Measurements from ENCODE around the gene IRF2BPL.
A peak's percentile ranks its signal among the peaks of the same experiment; 100 is the strongest.

Gene IRF2BPL

DNA sequence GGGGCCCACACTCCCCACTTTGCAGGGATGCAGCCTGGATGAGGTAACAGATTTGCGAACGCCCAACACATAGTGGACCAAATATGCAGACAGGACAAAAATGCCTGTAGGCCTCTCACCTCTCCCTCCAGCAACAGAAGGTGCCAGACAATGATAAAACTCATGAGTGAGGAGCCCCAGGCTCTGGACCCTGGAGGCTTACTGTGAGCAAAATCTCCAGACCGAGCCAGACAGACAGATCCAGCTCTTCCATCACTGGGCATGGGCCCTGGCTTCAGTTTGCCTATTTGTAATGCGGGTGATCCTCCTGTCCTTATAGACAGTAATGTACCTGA lies 42.3 kb downstream of the IRF2BPL start:
- no peak for DNase-seq (ENCODE audit: low spot score)

DNA sequence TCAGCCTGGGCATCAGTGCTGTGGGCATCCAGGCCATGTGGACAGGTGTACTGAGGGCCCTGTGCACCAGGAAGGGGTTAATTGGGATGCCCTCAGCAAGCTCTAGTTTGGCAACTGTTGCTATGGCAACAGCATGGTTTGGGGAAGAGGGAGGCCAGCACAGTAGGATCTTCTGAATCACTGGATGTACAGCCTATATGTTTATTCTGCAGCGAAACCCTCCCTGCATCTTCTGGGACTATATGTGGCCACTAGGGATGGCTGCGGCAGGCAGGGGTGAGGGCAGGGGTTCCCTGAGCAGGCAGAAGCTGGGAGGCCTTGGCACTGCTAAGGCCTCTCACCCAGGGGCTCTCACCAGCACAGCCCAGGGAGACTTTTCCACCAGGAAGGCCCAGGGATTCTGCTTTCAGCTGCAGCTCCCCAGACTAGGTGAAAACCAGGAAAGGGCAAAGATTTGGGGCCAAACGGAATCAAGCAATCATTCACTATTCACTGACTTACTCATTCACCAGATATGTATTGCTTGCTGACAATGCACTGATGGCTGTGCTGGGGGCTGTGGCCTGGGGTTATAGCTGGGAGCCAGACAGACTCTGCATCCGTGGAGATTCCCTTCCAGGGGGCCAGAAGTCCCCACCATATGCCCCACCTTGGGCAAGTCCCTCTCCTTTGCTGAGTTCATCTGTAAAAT lies 42.8 kb downstream of the IRF2BPL start:
- DNase-seq (ENCODE audit: low spot score) = no peak

DNA sequence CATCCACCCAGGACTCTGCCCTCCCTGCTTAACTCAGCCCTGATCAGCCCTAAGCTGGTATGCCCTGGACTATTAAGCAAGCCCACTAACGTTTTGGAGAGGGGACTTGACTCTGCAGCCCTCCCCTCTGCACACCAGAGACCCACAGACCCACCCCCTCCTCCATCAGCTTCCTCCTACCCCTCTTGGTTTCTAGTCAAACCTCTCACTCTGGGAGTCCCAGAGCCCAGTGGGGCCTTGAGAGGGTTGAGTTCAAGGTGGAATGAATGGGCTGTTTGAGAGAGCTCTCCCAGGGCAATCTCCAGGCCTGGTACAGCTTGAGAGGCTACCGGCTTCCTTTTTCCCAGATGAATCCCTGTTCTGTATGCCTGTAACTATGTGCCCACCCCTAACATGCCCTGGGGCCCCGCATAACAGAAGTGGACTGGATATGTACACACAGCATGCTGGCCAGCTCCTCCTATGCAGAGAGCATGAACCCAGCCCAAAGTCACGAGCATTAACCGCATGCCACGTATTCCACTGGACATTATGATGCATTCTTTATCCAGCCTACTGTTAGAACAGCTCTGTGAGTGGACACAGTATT lies 43.6 kb downstream of the IRF2BPL start:
- no peak for DNase-seq (ENCODE audit: low spot score)

DNA sequence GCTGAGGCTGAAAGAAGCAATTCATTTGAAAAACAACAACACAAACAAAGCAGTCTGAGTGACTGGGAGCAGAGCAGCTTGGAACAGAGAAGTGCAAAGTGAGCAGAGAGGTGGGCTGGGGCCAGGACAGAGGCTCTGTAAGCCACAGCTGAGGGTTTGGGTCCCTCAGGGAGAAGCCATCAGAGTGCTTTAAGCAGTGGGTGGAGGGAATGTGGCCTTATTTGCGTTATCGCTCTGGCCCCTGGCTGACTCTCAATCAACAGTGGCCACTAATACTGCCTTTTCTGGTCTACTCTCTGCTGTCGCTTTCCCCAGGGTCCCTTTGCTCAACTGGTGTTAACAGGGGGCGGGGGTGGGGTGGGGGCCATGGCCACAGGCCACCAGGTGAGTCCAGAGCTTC lies 44.2 kb downstream of the IRF2BPL start:
- no peak for DNase-seq (ENCODE audit: low spot score)

DNA sequence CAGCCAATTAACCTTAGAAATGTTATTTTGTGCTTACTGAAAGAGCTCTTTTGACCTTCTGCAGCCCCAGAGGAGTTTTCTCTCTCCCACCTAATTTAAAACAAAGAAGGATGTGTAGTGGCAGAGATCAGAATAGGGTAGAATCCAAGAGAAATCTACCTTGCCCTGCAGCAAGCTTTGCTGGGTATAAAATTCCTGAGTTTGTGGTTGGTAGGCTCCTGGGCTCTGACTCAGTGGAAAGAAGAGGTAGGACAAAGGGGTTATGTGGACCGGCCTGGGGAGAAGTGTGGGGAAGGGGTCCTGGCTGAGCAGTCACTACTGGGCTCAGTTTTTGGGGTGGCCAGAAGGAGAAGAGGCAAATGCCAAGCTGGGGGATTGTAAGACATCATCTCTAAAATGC lies 46.8 kb downstream of the IRF2BPL start:
- no peak for DNase-seq (ENCODE audit: low spot score)

DNA sequence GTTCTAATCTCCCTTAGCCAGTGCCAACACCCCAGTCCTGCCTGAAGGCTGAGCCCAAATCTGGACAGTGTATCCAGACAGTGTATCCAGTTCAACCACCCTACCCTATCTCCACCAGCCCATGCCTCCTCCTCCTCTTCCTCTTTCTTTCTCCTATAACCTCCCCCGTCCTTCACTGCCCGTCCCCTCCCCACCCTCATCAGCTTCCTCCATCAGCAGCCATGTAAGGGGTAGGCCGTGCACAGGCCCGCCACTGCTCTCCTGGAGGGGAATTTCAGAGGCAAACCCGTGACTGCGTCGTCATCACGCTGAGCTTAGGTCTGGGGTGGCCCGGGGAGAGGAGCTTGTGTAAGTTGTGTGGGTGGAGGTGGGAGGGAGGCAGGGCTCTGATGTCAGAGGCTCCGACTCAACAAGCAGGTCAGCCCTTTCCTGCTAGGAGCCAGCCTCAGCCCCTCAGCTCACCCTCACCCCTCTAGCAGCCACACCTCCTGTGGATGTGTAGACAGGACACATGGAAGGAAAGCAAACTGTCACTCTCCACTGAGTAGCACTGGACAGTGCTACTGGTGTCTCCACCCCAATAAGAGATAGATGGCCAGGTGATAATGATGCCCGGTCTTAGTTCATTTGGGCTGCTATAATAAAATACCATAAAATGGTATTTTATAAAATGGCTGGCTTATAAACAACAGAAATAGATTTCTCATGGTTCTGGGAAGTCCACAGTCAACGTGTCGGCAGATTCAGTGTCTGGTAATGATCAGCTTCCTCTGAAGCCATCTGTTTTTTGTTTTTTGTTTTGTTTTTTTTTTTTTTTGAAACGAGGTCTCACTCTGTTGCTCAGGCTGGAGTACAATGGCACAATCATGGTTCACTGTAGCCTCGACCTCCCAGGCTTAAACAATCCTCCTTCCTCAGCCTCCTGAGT lies 50.5 kb downstream of the IRF2BPL start:
- peak; percentile 42 for DNase-seq (ENCODE audit: low spot score)

DNA sequence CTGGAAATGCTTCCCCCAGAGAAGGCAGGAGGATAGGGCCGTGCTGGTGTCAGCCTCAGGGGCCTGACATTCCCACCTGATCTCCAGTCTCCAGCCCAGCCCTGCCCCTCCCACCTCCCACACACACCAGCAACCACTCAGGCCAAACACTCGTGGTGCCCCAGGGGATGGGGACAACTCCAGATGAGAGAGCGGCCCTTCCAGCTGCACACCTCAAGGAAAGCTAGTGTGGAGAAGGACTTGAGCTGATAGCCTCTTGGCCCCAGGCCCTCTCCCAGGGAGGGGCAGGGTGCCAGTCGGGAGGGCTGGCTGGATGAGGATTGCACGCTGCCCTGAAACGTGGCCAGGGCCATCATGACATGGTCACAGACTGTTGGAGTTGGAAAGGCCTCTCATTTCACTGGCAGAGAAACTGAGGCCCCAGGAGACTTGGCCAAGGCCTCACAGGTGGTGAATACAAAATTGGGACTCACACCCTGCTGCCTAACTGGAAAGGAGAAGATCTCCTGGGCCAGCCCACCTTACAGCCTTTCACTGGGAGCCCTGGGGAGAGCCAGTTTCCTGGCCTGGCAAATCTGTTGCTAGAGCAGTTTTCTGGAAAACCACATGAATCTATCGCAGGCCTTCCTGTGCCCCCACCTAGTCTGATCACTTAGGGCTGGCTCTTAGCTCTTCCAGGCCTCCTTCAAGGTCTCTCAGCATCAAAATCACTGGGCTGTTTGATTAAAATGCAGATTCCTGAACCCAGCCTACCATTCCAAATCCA lies 52.1 kb downstream of the IRF2BPL start:
- no peak for DNase-seq (ENCODE audit: low spot score)

DNA sequence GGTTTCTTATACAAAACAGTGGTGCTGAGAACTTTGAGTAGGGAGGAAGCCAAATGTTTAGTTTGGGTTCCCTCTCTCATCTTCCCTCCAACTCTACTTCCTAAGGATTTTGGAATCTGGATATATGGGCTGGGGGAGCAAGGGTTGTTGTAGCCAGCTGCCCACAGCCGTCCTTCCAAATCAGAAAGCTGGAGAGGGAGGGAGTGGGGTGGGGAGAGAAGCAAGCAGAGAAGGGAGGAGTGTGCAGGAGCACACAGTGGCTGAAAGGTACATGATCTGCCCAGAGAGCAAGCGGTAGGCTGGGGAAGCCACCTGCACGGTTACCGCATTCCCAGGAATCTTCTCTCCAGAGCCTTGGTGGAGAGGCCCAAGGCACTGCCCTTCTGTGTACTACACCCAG lies 52.7 kb downstream of the IRF2BPL start:
- no peak for DNase-seq (ENCODE audit: low spot score)

DNA sequence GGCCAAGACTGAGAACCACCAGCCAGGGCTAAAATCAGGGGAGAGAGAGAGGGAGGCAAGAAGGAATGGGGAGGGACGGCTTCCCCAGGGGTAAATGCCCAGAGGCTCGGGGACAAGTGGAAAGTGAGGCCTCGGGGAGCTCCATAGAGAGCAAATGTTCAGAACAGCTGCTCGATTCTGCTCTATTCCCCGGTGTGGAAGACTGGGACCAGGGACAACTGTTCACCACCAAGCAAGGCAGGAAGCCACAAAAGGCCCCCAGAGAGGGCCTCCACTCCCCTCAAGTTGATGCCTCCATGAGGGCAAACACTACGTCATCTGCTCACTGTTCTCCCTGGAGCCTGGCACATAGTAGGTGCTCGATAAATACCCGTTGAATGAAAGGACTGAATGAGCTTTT lies 53.5 kb downstream of the IRF2BPL start:
- no peak for DNase-seq (ENCODE audit: low spot score)

Measured in cerebellar cortex (tissue), 1 donor.